HepG2 (cell line): ENCODE results near the gene RIT2. TPM values are rescaled to one million over a fixed set of nuclear protein-coding genes. Genes with fewer than 3 reads are reported as not detected.

Experiments used
- ATAC-seq: fragments of 200-7000 bp; cut with Tn5 transposase; 3 replicates; pipeline ENCODE4 v1.9.1; 2020; ENCODE audit warnings: mild to moderate bottlenecking, moderate library complexity
- BruUV-seq: library from RNA; stranded (reverse); fragments of 400-500 nt; replicated peaks from 2 replicates; lab custom pipeline; 2021; lab: Mats Ljungman, UMichigan
- CTCF ChIA-PET: fragments of 300-600 bp; formaldehyde crosslinking; extraction: SDS; loops from one replicate; lab custom pipeline; 2021; ENCODE audit warnings: low total read pairs, inconsistent platforms, low intra/inter-chr PET ratio; lab: Yijun Ruan, JAX
- POLR2A ChIA-PET: fragments of 350-600 bp; sonication (Branson Sonifier 250); formaldehyde crosslinking; loops from one replicate; lab custom pipeline; 2020; ENCODE audit warnings: antibody characterized with exemption, inconsistent platforms; lab: Yijun Ruan, JAX
- DNase-seq: peaks from one replicate; pipeline ENCODE4 v3.0.0-alpha.2; 2015; ENCODE audit warnings: low spot score
- FAIRE-seq: peaks from 3 replicates; lab custom pipeline; 2011; peaks lifted over from hg19 to GRCh38; lab: Jason Lieb, UNC
- H2AFZ ChIP-seq: one replicate; pipeline ENCODE4 v1.6.1; 2011; ENCODE audit warnings: low read length, inconsistent platforms
- H3K27ac ChIP-seq: fragments of 300-600 bp; 3 replicates; pipeline ENCODE4 v1.8.0; 2011; ENCODE audit warnings: mixed run types, mild to moderate bottlenecking, mixed read lengths, low read length, inconsistent platforms; ENCODE audit not compliant: insufficient read depth; ENCODE audit errors: extremely low read length
- H3K27me3 ChIP-seq, 2 experiments: fragments of 200-600 bp in 1 of 2; 2 replicates in 1 of 2; 3 replicates in 1 of 2; pipeline versions ENCODE4 v1.6.0 to v1.8.0; 2011; ENCODE audit warnings: low read length in 2 of 2, mild to moderate bottlenecking in 2 of 2, moderate library complexity in 2 of 2, inconsistent platforms in 1 of 2; ENCODE audit not compliant: insufficient read depth in 2 of 2, control insufficient read depth in 1 of 2
- H3K36me3 ChIP-seq, 2 experiments: fragments of 200-600 bp in 1 of 2; replicated peaks in 1 of 2; 2 replicates in 1 of 2; 3 replicates in 1 of 2; pipeline versions ENCODE4 v1.5.1 to v1.8.0; 2011; ENCODE audit warnings: low read length in 2 of 2, inconsistent platforms in 1 of 2; ENCODE audit not compliant: insufficient read depth in 2 of 2, control insufficient read depth in 1 of 2
- H3K4me1 ChIP-seq: 2 replicates; pipeline ENCODE4 v1.5.1; 2012; ENCODE audit warnings: low read length, inconsistent platforms; ENCODE audit not compliant: insufficient read depth
- H3K4me2 ChIP-seq: 2 replicates; pipeline ENCODE4 v1.6.0; 2011; ENCODE audit warnings: low read depth, low read length, inconsistent platforms
- H3K4me3 ChIP-seq, 3 experiments: fragments of 200-600 bp in 1 of 3; sonication (generic), shearing (Covaris generic) in 1 of 3; replicated peaks in 1 of 3; 2 replicates each; pipeline ENCODE4 v1.5.1; 2011 to 2016; ENCODE audit warnings: low read length in 3 of 3, inconsistent platforms in 2 of 3, low read depth in 2 of 3, mild to moderate bottlenecking in 2 of 3, control low read depth in 1 of 3, mixed read lengths in 1 of 3; ENCODE audit not compliant: insufficient read depth in 1 of 3
- H3K79me2 ChIP-seq: one replicate; pipeline ENCODE4 v1.6.1; 2011; ENCODE audit warnings: low read length, inconsistent platforms; ENCODE audit not compliant: insufficient read depth
- H3K9ac ChIP-seq: 2 replicates; pipeline ENCODE4 v1.6.0; 2011; ENCODE audit warnings: mild to moderate bottlenecking, low read depth, low read length, inconsistent platforms; ENCODE audit not compliant: insufficient read depth
- H3K9me3 ChIP-seq: 2 replicates; pipeline ENCODE4 v1.5.1; 2012; ENCODE audit warnings: mild to moderate bottlenecking, low read length
- H4K20me1 ChIP-seq: 2 replicates; pipeline ENCODE4 v1.6.0; 2011; ENCODE audit warnings: inconsistent platforms, mild to moderate bottlenecking, low read length, moderate library complexity; ENCODE audit not compliant: insufficient read depth
- CC2D1A ChIP-seq: sonication (generic); formaldehyde crosslinking; IDR thresholded peaks from 2 replicates; pipeline ENCODE4 v1.8.1; 2023; ENCODE audit warnings: mild to moderate bottlenecking, missing genetic modification reagents
- ELF3 ChIP-seq: IDR thresholded peaks from 2 replicates; pipeline ENCODE4 v1.6.1; 2016; ENCODE audit warnings: missing genetic modification reagents, missing compliant biosample characterization
- KMT2A ChIP-seq: sonication (generic); formaldehyde crosslinking; IDR thresholded peaks from 2 replicates; pipeline ENCODE4 v1.4.0; 2020; ENCODE audit warnings: missing genetic modification reagents
- NAIF1 ChIP-seq: sonication (generic); formaldehyde crosslinking; IDR thresholded peaks from 2 replicates; pipeline ENCODE4 v1.5.0; 2020; ENCODE audit warnings: mild to moderate bottlenecking, missing genetic modification reagents, borderline replicate concordance
- POLR2G ChIP-seq: fragments of 200-400 bp; formaldehyde crosslinking; IDR thresholded peaks from 2 replicates; pipeline ENCODE4 v1.6.1; 2018; ENCODE audit warnings: mild to moderate bottlenecking, low read depth, low read length, moderate library complexity
- ZNF672 ChIP-seq: sonication (generic); formaldehyde crosslinking; IDR thresholded peaks from 2 replicates; pipeline ENCODE4 v1.8.1; 2022; ENCODE audit warnings: missing genetic modification reagents
- ZNF678 ChIP-seq: sonication (generic); formaldehyde crosslinking; IDR thresholded peaks from 2 replicates; pipeline ENCODE4 v1.4.0; 2020; ENCODE audit warnings: mild to moderate bottlenecking, missing genetic modification reagents
- WGBS: methylation state at CpG from one replicate; pipeline ENCODE4 v1.1.6; 2017; ENCODE audit warnings: low lambda C conversion rate; 5-methylcytosine and 5-hydroxymethylcytosine counted together
- in situ Hi-C: cut with HindIII; loops from 2 replicates; pipeline ENCODE4 v1.10.0; 2017; ENCODE audit warnings: low pct_unique_long_range_greater_than_20kb; ENCODE audit not compliant: extremely low pct_ligation_motif_present
- intact Hi-C: fragments of 100-400 bp; cut with micrococcal nuclease; formaldehyde crosslinking; loops from one replicate; pipeline ENCODE4 v1.10.0; 2022; ENCODE audit not compliant: unreplicated experiment
- polyA plus RNA-seq, 8 experiments: library from polyadenylated mRNA; depleted of rRNA in 3 of 8; stranded (reverse) in 7 of 8; unstranded in 1 of 8; fragments of >200 nt; fragmentation: Illumina TruSeq in 4 of 8; extraction: Trizol in 4 of 8; gene quantifications; 2 replicates each; pipeline versions ENCODE4 v1.2.1 to v1.2.3, GENCODE V29; 2011 to 2016; ENCODE audit warnings: low read depth in 4 of 8, missing spikeins in 1 of 8, mixed read lengths in 1 of 8; ENCODE audit not compliant: insufficient read depth in 1 of 8
- total RNA-seq, 5 experiments: library from RNA; depleted of rRNA; stranded (reverse); fragments of >200 nt; fragmentation: Illumina TruSeq; extraction: Trizol; gene quantifications; 2 replicates each; pipeline ENCODE4 v1.2.3, GENCODE V29; 2016; ENCODE audit warnings: low read depth in 1 of 5
- TF ChIP-seq, protein P1 (sequence below): sonication (generic); formaldehyde crosslinking; conservative IDR thresholded peaks from 2 replicates; pipeline ENCODE4 v1.8.0; 2022; ENCODE audit warnings: low read depth, missing genetic modification reagents
- TF ChIP-seq, protein P2 (sequence below): sonication (generic); formaldehyde crosslinking; IDR thresholded peaks from 2 replicates; pipeline ENCODE4 v1.4.0; 2020; ENCODE audit warnings: mild to moderate bottlenecking, missing genetic modification reagents
- TF ChIP-seq, protein P3 (sequence below): sonication (generic); formaldehyde crosslinking; IDR thresholded peaks from 2 replicates; pipeline ENCODE4; 2020; ENCODE audit warnings: missing genetic modification reagents, mild to moderate bottlenecking, borderline replicate concordance
- TF ChIP-seq, protein P4 (sequence below): sonication (generic); formaldehyde crosslinking; conservative IDR thresholded peaks from 2 replicates; pipeline ENCODE4 v1.4.0; 2020; ENCODE audit warnings: mild to moderate bottlenecking, missing genetic modification reagents, moderate library complexity

RIT2 gene
- total and polyA plus RNA-seq, 2 of the 13 experiments (the other 11 are each of a cell fraction or from before 2014, with no cell fraction given), result not detected

DNA sequence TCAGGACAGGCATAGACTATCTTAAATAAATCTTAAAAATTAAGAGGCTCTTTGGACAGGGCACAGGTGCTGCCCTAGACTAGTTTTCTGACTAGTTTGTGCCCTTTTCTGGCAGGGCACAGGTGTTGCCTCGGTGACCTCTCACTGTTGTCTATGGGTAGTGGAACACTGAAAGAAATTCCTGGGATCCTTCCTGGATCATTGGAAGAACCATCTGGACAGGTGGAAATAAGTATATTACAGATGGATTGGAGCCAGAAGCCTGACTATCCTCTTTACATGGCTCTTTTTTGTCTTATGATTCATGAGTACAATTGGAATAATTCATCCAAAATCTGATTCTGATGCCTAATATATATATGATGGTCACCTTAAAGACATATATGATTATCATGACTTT lies 286.6 kb downstream of the RIT2 start:
- intact Hi-C loops, result no loop called here
- CTCF ChIA-PET, result no interaction called here
- no TSS peak for BruUV-seq
- Histone ChIP-seq H3K27ac (no peak overlapping the region), H3K9ac (no peak overlapping the region), H3K79me2 (no peaks in the 10 kb centered on the region), H3K9me3 (no peaks in the 10 kb centered on the region)
- POLR2A ChIA-PET, result no interaction called here
- ATAC-seq, result no peak
- no peak for TF ChIP-seq KMT2A (CRISPR knock-in tag)
- TF ChIP-seq CC2D1A (CRISPR knock-in tag), result no peak
- no peak for TF ChIP-seq POLR2G
- TF ChIP-seq ZNF672, result no peak
- TF ChIP-seq, protein P1, sequence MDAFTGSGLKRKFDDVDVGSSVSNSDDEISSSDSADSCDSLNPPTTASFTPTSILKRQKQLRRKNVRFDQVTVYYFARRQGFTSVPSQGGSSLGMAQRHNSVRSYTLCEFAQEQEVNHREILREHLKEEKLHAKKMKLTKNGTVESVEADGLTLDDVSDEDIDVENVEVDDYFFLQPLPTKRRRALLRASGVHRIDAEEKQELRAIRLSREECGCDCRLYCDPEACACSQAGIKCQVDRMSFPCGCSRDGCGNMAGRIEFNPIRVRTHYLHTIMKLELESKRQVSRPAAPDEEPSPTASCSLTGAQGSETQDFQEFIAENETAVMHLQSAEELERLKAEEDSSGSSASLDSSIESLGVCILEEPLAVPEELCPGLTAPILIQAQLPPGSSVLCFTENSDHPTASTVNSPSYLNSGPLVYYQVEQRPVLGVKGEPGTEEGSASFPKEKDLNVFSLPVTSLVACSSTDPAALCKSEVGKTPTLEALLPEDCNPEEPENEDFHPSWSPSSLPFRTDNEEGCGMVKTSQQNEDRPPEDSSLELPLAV (CRISPR knock-in tag), result no peak
- TF ChIP-seq, protein P2, sequence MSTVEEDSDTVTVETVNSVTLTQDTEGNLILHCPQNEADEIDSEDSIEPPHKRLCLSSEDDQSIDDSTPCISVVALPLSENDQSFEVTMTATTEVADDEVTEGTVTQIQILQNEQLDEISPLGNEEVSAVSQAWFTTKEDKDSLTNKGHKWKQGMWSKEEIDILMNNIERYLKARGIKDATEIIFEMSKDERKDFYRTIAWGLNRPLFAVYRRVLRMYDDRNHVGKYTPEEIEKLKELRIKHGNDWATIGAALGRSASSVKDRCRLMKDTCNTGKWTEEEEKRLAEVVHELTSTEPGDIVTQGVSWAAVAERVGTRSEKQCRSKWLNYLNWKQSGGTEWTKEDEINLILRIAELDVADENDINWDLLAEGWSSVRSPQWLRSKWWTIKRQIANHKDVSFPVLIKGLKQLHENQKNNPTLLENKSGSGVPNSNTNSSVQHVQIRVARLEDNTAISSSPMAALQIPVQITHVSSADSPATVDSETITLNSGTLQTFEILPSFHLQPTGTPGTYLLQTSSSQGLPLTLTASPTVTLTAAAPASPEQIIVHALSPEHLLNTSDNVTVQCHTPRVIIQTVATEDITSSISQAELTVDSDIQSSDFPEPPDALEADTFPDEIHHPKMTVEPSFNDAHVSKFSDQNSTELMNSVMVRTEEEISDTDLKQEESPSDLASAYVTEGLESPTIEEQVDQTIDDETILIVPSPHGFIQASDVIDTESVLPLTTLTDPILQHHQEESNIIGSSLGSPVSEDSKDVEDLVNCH (CRISPR knock-in tag), result no peak
- TF ChIP-seq ELF3 (CRISPR knock-in tag), result no peak
- TF ChIP-seq, protein P3, sequence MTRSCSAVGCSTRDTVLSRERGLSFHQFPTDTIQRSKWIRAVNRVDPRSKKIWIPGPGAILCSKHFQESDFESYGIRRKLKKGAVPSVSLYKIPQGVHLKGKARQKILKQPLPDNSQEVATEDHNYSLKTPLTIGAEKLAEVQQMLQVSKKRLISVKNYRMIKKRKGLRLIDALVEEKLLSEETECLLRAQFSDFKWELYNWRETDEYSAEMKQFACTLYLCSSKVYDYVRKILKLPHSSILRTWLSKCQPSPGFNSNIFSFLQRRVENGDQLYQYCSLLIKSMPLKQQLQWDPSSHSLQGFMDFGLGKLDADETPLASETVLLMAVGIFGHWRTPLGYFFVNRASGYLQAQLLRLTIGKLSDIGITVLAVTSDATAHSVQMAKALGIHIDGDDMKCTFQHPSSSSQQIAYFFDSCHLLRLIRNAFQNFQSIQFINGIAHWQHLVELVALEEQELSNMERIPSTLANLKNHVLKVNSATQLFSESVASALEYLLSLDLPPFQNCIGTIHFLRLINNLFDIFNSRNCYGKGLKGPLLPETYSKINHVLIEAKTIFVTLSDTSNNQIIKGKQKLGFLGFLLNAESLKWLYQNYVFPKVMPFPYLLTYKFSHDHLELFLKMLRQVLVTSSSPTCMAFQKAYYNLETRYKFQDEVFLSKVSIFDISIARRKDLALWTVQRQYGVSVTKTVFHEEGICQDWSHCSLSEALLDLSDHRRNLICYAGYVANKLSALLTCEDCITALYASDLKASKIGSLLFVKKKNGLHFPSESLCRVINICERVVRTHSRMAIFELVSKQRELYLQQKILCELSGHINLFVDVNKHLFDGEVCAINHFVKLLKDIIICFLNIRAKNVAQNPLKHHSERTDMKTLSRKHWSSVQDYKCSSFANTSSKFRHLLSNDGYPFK (CRISPR knock-in tag), result no peak
- TF ChIP-seq, protein P4, sequence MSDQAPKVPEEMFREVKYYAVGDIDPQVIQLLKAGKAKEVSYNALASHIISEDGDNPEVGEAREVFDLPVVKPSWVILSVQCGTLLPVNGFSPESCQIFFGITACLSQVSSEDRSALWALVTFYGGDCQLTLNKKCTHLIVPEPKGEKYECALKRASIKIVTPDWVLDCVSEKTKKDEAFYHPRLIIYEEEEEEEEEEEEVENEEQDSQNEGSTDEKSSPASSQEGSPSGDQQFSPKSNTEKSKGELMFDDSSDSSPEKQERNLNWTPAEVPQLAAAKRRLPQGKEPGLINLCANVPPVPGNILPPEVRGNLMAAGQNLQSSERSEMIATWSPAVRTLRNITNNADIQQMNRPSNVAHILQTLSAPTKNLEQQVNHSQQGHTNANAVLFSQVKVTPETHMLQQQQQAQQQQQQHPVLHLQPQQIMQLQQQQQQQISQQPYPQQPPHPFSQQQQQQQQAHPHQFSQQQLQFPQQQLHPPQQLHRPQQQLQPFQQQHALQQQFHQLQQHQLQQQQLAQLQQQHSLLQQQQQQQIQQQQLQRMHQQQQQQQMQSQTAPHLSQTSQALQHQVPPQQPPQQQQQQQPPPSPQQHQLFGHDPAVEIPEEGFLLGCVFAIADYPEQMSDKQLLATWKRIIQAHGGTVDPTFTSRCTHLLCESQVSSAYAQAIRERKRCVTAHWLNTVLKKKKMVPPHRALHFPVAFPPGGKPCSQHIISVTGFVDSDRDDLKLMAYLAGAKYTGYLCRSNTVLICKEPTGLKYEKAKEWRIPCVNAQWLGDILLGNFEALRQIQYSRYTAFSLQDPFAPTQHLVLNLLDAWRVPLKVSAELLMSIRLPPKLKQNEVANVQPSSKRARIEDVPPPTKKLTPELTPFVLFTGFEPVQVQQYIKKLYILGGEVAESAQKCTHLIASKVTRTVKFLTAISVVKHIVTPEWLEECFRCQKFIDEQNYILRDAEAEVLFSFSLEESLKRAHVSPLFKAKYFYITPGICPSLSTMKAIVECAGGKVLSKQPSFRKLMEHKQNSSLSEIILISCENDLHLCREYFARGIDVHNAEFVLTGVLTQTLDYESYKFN (CRISPR knock-in tag), result no peak
- no peak for TF ChIP-seq NAIF1 (CRISPR knock-in tag)
- TF ChIP-seq ZNF678, result no peak
- TF ChIP-seq, all 625 proteins: peak for 0
- Histone ChIP-seq H3K36me3 (no peaks in the 10 kb centered on the region), H4K20me1 (no peaks in the 10 kb centered on the region), H3K4me2 (no peak overlapping the region), H3K4me3 (no peak overlapping the region), H2AFZ (no peak overlapping the region), H3K4me1 (no peaks in the 10 kb centered on the region), H3K27me3 (no peaks in the 10 kb centered on the region)
- DNase-seq (no peak), FAIRE-seq (no peak)
- in situ Hi-C loops, result no loop called here
- WGBS, result 0% methylated on average over 1 of the region's 1 CpG
